ENCODE measurements around the gene TRPM8. TPM values are rescaled to one million over a fixed set of nuclear protein-coding genes. Genes with fewer than 3 reads are reported as not detected.

TRPM8 gene
- total and polyA plus RNA-seq, 3 donors from 2014 or later: 0.79 to 5.2 (median 2.2) TPM

DNA sequence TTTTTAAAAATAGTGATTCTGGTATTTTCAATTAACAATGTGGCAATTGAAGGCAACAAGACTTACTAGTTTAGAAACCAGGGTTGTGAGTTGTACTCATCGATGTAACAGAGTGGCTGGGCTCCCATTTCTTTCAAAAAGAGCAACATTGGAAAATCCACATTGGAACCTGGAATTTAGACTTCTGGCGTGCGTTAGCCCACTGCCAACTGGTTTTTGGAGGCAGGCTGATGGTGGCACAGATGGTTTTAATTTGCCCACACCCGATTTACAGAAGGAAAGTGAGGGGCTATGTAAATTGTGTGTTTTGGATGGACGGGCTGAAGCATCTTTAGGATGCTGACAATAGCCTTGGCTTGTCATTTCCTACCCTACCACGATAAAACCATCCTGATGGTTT is 66.3 kb downstream of the TRPM8 start:
- Histone ChIP-seq H3K27me3 (no peaks in the 10 kb centered on the region), H3K36me3 (ENCODE audit: low read depth, missing control alignments) (no peaks in the 10 kb centered on the region), H3K4me3 (no peak overlapping the region), H3K4me1 (no peaks in the 10 kb centered on the region), H3K9me3 (no peaks in the 10 kb centered on the region), H3K27ac (no peak overlapping the region)
- intact Hi-C loops (cut with DNase I; ENCODE audit: low total_unique reads): no loop called here
- no peak for DNase-seq
- no peak for TF ChIP-seq POLR2A (IDR thresholded peaks at IDR 0.05)
- TF ChIP-seq, protein P1, sequence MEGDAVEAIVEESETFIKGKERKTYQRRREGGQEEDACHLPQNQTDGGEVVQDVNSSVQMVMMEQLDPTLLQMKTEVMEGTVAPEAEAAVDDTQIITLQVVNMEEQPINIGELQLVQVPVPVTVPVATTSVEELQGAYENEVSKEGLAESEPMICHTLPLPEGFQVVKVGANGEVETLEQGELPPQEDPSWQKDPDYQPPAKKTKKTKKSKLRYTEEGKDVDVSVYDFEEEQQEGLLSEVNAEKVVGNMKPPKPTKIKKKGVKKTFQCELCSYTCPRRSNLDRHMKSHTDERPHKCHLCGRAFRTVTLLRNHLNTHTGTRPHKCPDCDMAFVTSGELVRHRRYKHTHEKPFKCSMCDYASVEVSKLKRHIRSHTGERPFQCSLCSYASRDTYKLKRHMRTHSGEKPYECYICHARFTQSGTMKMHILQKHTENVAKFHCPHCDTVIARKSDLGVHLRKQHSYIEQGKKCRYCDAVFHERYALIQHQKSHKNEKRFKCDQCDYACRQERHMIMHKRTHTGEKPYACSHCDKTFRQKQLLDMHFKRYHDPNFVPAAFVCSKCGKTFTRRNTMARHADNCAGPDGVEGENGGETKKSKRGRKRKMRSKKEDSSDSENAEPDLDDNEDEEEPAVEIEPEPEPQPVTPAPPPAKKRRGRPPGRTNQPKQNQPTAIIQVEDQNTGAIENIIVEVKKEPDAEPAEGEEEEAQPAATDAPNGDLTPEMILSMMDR (IDR thresholded peaks at IDR 0.05): no peak
- WGBS, 2 donors: 89 to 94% methylated on average over 6 of the region's 6 CpGs

DNA sequence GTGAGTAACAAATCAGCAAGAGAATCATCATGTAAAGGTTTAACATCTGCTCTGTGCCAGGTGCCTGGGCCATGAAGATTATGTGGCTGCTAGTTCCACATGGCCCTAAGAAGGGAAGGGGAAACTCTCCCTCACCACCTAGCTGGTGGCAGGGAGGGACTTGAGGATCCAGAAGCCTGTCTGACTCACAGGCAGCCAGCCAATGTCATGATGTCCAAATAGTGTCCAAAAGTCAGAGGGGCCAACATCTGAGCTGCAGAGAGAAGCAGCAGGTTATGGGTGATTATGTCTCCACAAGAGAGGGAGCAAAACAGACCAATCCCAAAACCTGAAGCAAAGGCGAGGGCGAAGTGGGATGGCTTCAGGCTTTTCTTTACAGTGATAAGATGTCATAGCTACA is 71.4 kb downstream of the TRPM8 start:
- WGBS, 2 donors: 95 to 98% methylated on average over 2 of the region's 2 CpGs
- Histone ChIP-seq H3K4me1 (no peaks in the 10 kb centered on the region), H3K36me3 (ENCODE audit: low read depth, missing control alignments) (no peaks in the 10 kb centered on the region), H3K9me3 (no peaks in the 10 kb centered on the region), H3K27me3 (no peaks in the 10 kb centered on the region), H3K4me3 (no peak overlapping the region), H3K27ac (no peak overlapping the region)
- DNase-seq: no peak
- TF ChIP-seq, protein P1 (IDR thresholded peaks at IDR 0.05): no peak
- TF ChIP-seq POLR2A (IDR thresholded peaks at IDR 0.05): no peak
- intact Hi-C loops (cut with DNase I; ENCODE audit: low total_unique reads): no loop called here

DNA sequence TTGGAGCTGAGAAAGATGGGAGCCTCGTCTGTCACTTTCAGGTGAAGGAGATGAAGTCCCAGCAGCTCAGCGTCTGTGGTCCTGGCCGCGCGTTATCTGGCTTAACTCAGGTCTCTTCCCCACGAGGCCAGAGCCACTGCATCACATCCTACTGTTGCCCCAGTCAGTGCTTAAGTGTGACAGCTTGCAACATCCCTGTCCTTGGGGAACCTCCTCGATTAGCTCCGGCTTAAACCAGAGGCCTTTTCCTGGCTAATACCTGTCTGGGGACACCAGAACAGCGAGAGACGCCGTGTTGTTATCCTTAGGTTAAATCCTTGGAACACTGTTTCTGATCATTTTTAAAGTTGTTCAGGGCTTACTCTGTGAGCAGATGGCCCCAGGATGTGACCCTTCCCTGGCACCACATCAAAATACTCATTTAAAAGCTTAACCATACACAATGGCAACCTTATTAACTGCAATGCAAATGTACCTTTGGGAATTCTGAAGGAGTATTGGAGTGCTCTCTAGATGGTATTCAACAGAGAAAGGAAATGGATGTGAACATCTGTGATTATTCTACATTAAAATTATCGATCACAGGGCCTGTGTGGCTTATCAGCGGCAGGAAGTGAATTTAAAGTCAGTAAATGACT is 72.2 kb downstream of the TRPM8 start:
- TF ChIP-seq POLR2A (IDR thresholded peaks at IDR 0.05): no peak
- TF ChIP-seq, protein P1 (IDR thresholded peaks at IDR 0.05): no peak
- no peak overlapping the region for H3K4me3 ChIP-seq
- H3K36me3 ChIP-seq (ENCODE audit: low read depth, missing control alignments): no peaks in the 10 kb centered on the region
- H3K27ac ChIP-seq: no peak overlapping the region
- no peaks in the 10 kb centered on the region for H3K9me3 ChIP-seq
- intact Hi-C loops (cut with DNase I; ENCODE audit: low total_unique reads): no loop called here
- 78 to 87% methylated on average over 13 of the region's 13 CpGs for WGBS, 2 donors
- DNase-seq: no peak
- no peaks in the 10 kb centered on the region for H3K27me3 ChIP-seq
- no peaks in the 10 kb centered on the region for H3K4me1 ChIP-seq

DNA sequence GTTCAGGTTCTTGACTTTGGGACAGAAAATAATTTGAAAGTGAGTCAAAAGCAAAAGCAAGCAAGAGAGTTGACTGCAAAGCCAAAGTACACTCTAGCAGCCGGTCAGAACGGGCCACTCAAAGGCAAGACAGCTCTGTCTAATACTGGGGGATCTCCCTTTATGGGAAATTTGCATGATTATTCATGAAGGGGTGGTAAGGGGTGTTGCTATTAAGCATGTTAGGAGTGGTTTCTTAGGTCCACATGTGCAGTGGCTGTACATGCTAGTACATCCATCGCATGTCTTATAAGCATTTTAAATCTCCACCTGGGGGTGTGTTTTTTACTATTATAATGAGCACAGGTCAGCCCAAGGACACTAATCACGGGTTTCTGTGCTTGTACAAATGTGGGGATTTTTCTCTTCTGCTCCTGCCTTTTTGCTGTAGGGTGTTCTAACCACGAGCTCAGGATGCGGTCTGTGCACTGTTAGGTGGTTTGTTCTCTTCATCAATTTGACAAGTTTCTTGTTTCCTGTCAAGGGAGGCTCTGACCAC is 73.2 kb downstream of the TRPM8 start:
- Histone ChIP-seq H3K4me3 (no peak overlapping the region), H3K27ac (no peak overlapping the region), H3K9me3 (no peaks in the 10 kb centered on the region), H3K36me3 (ENCODE audit: low read depth, missing control alignments) (no peaks in the 10 kb centered on the region), H3K4me1 (no peaks in the 10 kb centered on the region), H3K27me3 (no peaks in the 10 kb centered on the region)
- TF ChIP-seq, protein P1 (IDR thresholded peaks at IDR 0.05): no peak
- TF ChIP-seq POLR2A (IDR thresholded peaks at IDR 0.05): no peak
- WGBS, 2 donors: 80 to 86% methylated on average over 6 of the region's 6 CpGs
- intact Hi-C loops (cut with DNase I; ENCODE audit: low total_unique reads): no loop called here
- no peak for DNase-seq

DNA sequence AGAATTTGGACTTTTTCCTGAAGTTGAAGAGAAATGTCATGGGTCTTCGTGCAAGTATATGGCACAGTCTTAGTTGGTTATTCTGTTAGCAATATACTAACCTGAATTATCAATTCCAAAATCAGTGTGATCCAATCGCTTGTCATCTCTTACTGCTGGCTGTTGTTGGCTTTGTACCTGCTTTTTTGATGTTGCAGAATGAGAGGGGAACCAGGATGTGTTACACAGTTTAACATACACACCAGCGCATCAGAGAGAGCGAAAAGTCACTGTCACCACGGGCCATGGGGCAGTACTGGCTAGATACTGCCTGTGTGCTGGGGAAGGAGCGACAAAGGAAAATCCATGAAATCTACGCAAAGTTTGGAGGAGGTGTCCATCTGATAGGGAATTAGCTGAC is 74.0 kb downstream of the TRPM8 start:
- WGBS, 2 donors: 89 to 94% methylated on average over 7 of the region's 7 CpGs

More for the DNA sequence above, 74.0 kb downstream of the TRPM8 start:
- no peaks in the 10 kb centered on the region for H3K9me3 ChIP-seq
- H3K27ac ChIP-seq: no peak overlapping the region
- intact Hi-C loops (cut with DNase I; ENCODE audit: low total_unique reads): no loop called here
- H3K36me3 ChIP-seq (ENCODE audit: low read depth, missing control alignments): no peaks in the 10 kb centered on the region
- no peak for DNase-seq
- H3K27me3 ChIP-seq: no peaks in the 10 kb centered on the region
- TF ChIP-seq POLR2A (IDR thresholded peaks at IDR 0.05): no peak
- TF ChIP-seq, protein P1 (IDR thresholded peaks at IDR 0.05): no peak
- H3K4me3 ChIP-seq: no peak overlapping the region
- H3K4me1 ChIP-seq: no peaks in the 10 kb centered on the region

Measured in testis (tissue), 3 donors.